H1 (cell line): ENCODE measurements around the gene EFCAB8. TPM values are rescaled to one million over a fixed set of nuclear protein-coding genes. Genes with fewer than 3 reads are reported as not detected.

ENCODE experiments used
- CTCF ChIA-PET: fragments of 300-600 bp; sonication (Branson Sonifier 250); formaldehyde crosslinking; loops from one replicate; lab custom pipeline; 2021; ENCODE audit not compliant: partially characterized antibody; lab: Charles Lee
- POLR2A ChIA-PET: fragments of 300-600 bp; sonication (Branson Sonifier 250); formaldehyde crosslinking; loops from one replicate; lab custom pipeline; 2021; ENCODE audit warnings: inconsistent platforms; ENCODE audit not compliant: partially characterized antibody; lab: Charles Lee
- DNase-seq, 2 experiments: peaks; one replicate each; pipeline versions ENCODE4 v3.0.0 to v3.0.0-alpha.2; 2010 to 2022; ENCODE audit warnings: low spot score in 2 of 2, low read depth in 1 of 2, mixed read lengths in 1 of 2
- FAIRE-seq: peaks from 2 replicates; lab custom pipeline; 2011; peaks lifted over from hg19 to GRCh38; lab: Jason Lieb, UNC
- H2AFZ ChIP-seq: 2 replicates; pipeline ENCODE4 v1.8.1; 2012; ENCODE audit warnings: low read length, inconsistent platforms
- H2AK5ac ChIP-seq: 2 replicates; pipeline ENCODE4 v1.6.1; 2013; ENCODE audit warnings: low read depth, low read length
- H2BK120ac ChIP-seq: replicated peaks from 2 replicates; pipeline ENCODE3; 2013; ENCODE audit warnings: low read depth, low read length, inconsistent platforms
- H2BK12ac ChIP-seq: 2 replicates; pipeline ENCODE4 v1.6.1; 2013; ENCODE audit warnings: low read depth, low read length
- H2BK15ac ChIP-seq: 2 replicates; pipeline ENCODE4 v1.6.1; 2013; ENCODE audit warnings: low read length
- H2BK20ac ChIP-seq: 2 replicates; pipeline ENCODE4 v1.6.1; 2013; ENCODE audit warnings: low read length
- H2BK5ac ChIP-seq: 2 replicates; pipeline ENCODE4 v1.6.1; 2013; ENCODE audit warnings: low read depth, low read length
- H3K14ac ChIP-seq: 2 replicates; pipeline ENCODE4 v1.6.1; 2013; ENCODE audit warnings: inconsistent platforms; ENCODE audit not compliant: insufficient read length
- H3K18ac ChIP-seq: 2 replicates; pipeline ENCODE4 v1.6.1; 2013; ENCODE audit warnings: low read length; ENCODE audit errors: extremely low read depth
- H3K23ac ChIP-seq: 2 replicates; pipeline ENCODE4 v1.6.1; 2013; ENCODE audit warnings: inconsistent platforms; ENCODE audit not compliant: insufficient read length
- H3K23me2 ChIP-seq: 2 replicates; pipeline ENCODE4 v1.6.1; 2013; ENCODE audit warnings: low read depth, low read length
- H3K27ac ChIP-seq: 2 replicates; pipeline ENCODE4 v1.6.1; 2011; ENCODE audit warnings: low read depth, low read length, inconsistent platforms
- H3K27me3 ChIP-seq, 4 experiments: replicated peaks in 1 of 4; 1 replicate in 1 of 4; 2 replicates in 3 of 4; pipeline versions ENCODE4 v1.6.1 to v1.8.1; 2011 to 2013; ENCODE audit warnings: low read length in 3 of 4, mild to moderate bottlenecking in 3 of 4, inconsistent platforms in 2 of 4, mixed read lengths in 2 of 4, moderate library complexity in 1 of 4; ENCODE audit not compliant: control insufficient read depth in 3 of 4, insufficient read depth in 3 of 4; ENCODE audit errors: extremely low read depth in 1 of 4
- H3K36me3 ChIP-seq, 4 experiments: 2 replicates each; pipeline versions ENCODE4 v1.6.1 to v1.8.1; 2011 to 2013; ENCODE audit warnings: mild to moderate bottlenecking in 4 of 4, low read length in 3 of 4, moderate library complexity in 2 of 4, control low read depth in 1 of 4, inconsistent platforms in 1 of 4; ENCODE audit not compliant: insufficient read depth in 4 of 4, control insufficient read depth in 2 of 4
- H3K4ac ChIP-seq: replicated peaks from 2 replicates; pipeline ENCODE3; 2013; ENCODE audit warnings: low read length, low read depth, mixed read lengths, inconsistent platforms; ENCODE audit not compliant: insufficient read length
- H3K4me1 ChIP-seq, 4 experiments: replicated peaks in 1 of 4; 1 replicate in 1 of 4; 2 replicates in 3 of 4; pipeline versions ENCODE4 v1.6.1 to v1.8.1; 2011 to 2013; ENCODE audit warnings: low read length in 3 of 4, inconsistent platforms in 2 of 4, mixed read lengths in 1 of 4; ENCODE audit not compliant: insufficient read depth in 4 of 4, control insufficient read depth in 3 of 4
- H3K4me2 ChIP-seq, 2 experiments: 2 replicates each; pipeline versions ENCODE4 v1.6.1 to v1.8.1; 2011 to 2013; ENCODE audit warnings: low read depth in 2 of 2, low read length in 2 of 2, control low read depth in 1 of 2, inconsistent platforms in 1 of 2, mild to moderate bottlenecking in 1 of 2; ENCODE audit not compliant: insufficient read depth in 1 of 2
- H3K4me3 ChIP-seq, 4 experiments: fragments of 200-600, 300-600 bp in 1 of 4; sonication (generic), shearing (Covaris generic), sonication (Bioruptor Twin) in 1 of 4; 2 replicates each; pipeline versions ENCODE4 v1.5.1 to v1.8.1; 2011 to 2016; ENCODE audit warnings: low read length in 4 of 4, low read depth in 3 of 4, control low read depth in 2 of 4, inconsistent platforms in 2 of 4, mild to moderate bottlenecking in 2 of 4, mixed read lengths in 1 of 4, moderate library complexity in 1 of 4; ENCODE audit not compliant: insufficient read depth in 2 of 4; ENCODE audit errors: extremely low read depth in 1 of 4
- H3K56ac ChIP-seq: replicated peaks from 2 replicates; pipeline ENCODE3; 2013; ENCODE audit warnings: low read depth, mild to moderate bottlenecking, mixed read lengths, low read length, inconsistent platforms; ENCODE audit not compliant: insufficient read length
- H3K79me1 ChIP-seq: 2 replicates; pipeline ENCODE4 v1.6.1; 2013; ENCODE audit warnings: low read depth, low read length, control low read depth
- H3K79me2 ChIP-seq, 2 experiments: 2 replicates each; pipeline versions ENCODE4 v1.6.1 to v1.8.1; 2012 to 2013; ENCODE audit warnings: low read length in 2 of 2, mild to moderate bottlenecking in 2 of 2, inconsistent platforms in 1 of 2; ENCODE audit not compliant: insufficient read depth in 2 of 2, control insufficient read depth in 1 of 2
- H3K9ac ChIP-seq, 4 experiments: replicated peaks in 1 of 4; 1 replicate in 1 of 4; 2 replicates in 3 of 4; pipeline versions ENCODE4 v1.6.1 to v1.8.1; 2011 to 2013; ENCODE audit warnings: low read depth in 3 of 4, low read length in 3 of 4, control low read depth in 2 of 4, mild to moderate bottlenecking in 2 of 4, moderate library complexity in 2 of 4, inconsistent platforms in 1 of 4; ENCODE audit errors: extremely low read depth in 1 of 4
- H3K9me3 ChIP-seq, 2 experiments: 2 replicates each; pipeline versions ENCODE4 v1.6.1 to v1.8.1; 2012 to 2013; ENCODE audit warnings: mild to moderate bottlenecking in 2 of 2, moderate library complexity in 2 of 2, control low read depth in 1 of 2, inconsistent platforms in 1 of 2, low read depth in 1 of 2, low read length in 1 of 2, mixed read lengths in 1 of 2; ENCODE audit not compliant: insufficient read depth in 2 of 2
- H4K20me1 ChIP-seq, 2 experiments: replicated peaks in 1 of 2; 2 replicates each; pipeline versions ENCODE3 to v1.8.1; 2011 to 2013; ENCODE audit warnings: inconsistent platforms in 2 of 2, low read length in 2 of 2, mild to moderate bottlenecking in 1 of 2; ENCODE audit not compliant: insufficient read depth in 2 of 2, control insufficient read depth in 1 of 2
- H4K5ac ChIP-seq: 2 replicates; pipeline ENCODE4 v1.6.1; 2013; ENCODE audit warnings: low read length, low read depth, mixed read lengths, inconsistent platforms; ENCODE audit not compliant: insufficient read length
- H4K8ac ChIP-seq: 2 replicates; pipeline ENCODE4 v1.8.0; 2013; ENCODE audit warnings: mild to moderate bottlenecking, moderate library complexity, low read length, inconsistent platforms; ENCODE audit not compliant: insufficient read depth; ENCODE audit errors: extremely low read depth
- H4K91ac ChIP-seq: replicated peaks from 2 replicates; pipeline ENCODE3; 2013; ENCODE audit warnings: low read length, mixed read lengths, inconsistent platforms; ENCODE audit not compliant: insufficient read length
- CBX5 ChIP-seq: fragments of 300-800, 300-1000 bp; sonication (generic); IDR thresholded peaks from 2 replicates; pipeline ENCODE4 v1.7.1; 2016; ENCODE audit warnings: antibody characterized with exemption, low read length, low read depth
- CEBPB ChIP-seq: IDR thresholded peaks from 2 replicates; pipeline ENCODE4 v1.6.1; 2012; ENCODE audit warnings: low read depth, low read length
- CTBP2 ChIP-seq: IDR thresholded peaks from 2 replicates; pipeline ENCODE4 v1.7.0; 2011; ENCODE audit warnings: borderline replicate concordance, mild to moderate bottlenecking, moderate library complexity, mixed read lengths, low read length; ENCODE audit not compliant: insufficient read depth, insufficient read length
- FOSL1 ChIP-seq: IDR thresholded peaks from 2 replicates; pipeline ENCODE4 v1.6.1; 2011; ENCODE audit warnings: mild to moderate bottlenecking, low read depth, low read length, moderate library complexity; ENCODE audit not compliant: insufficient read depth
- JUN ChIP-seq: IDR thresholded peaks from 2 replicates; pipeline ENCODE4 v1.6.1; 2011; ENCODE audit warnings: low read depth, mild to moderate bottlenecking, improper control_type of control experiment, low read length
- MAFK ChIP-seq: IDR thresholded peaks from 2 replicates; pipeline ENCODE4 v1.6.1; 2012; ENCODE audit warnings: low read depth, mild to moderate bottlenecking, improper control_type of control experiment, low read length
- RAD21 ChIP-seq, 2 experiments: IDR thresholded peaks in 1 of 2; conservative IDR thresholded peaks in 1 of 2; 2 replicates each; pipeline ENCODE4 v1.6.1; 2011; ENCODE audit warnings: low read depth in 2 of 2, low read length in 2 of 2, improper control_type of control experiment in 1 of 2, inconsistent platforms in 1 of 2, mild to moderate bottlenecking in 1 of 2, moderate library complexity in 1 of 2
- RNF2 ChIP-seq: fragments of 200-900, 300-1000 bp; sonication (generic); IDR thresholded peaks from 2 replicates; pipeline ENCODE4 v1.7.1; 2016; ENCODE audit warnings: borderline replicate concordance, low read depth, mild to moderate bottlenecking, antibody characterized with exemption, low read length; ENCODE audit not compliant: poor library complexity, severe bottlenecking; ENCODE audit errors: missing control alignments
- SAP30 ChIP-seq: fragments of 300-600 bp; sonication (generic); IDR thresholded peaks from 2 replicates; pipeline ENCODE4 v1.7.1; 2012; ENCODE audit warnings: low read length, moderate library complexity, mild to moderate bottlenecking, inconsistent platforms; ENCODE audit not compliant: insufficient read depth, insufficient replicate concordance
- SIRT6 ChIP-seq: IDR thresholded peaks from one replicate; pipeline ENCODE4 v1.7.1; 2012; ENCODE audit warnings: low read length, inconsistent platforms
- SRF ChIP-seq: IDR thresholded peaks from 2 replicates; pipeline ENCODE4 v1.6.1; 2011; ENCODE audit warnings: mild to moderate bottlenecking, low read depth, low read length, moderate library complexity
- TEAD4 ChIP-seq: IDR thresholded peaks from 2 replicates; pipeline ENCODE4 v1.6.1; 2012; ENCODE audit warnings: low read depth, low read length, inconsistent platforms, mixed read lengths
- WGBS, 2 experiments: shearing (Covaris generic) in 1 of 2; methylation state at CpG; one replicate each; pipeline versions ENCODE4 v1.1.6 to v1.1.7; 2013 to 2015; ENCODE audit warnings: low lambda C conversion rate in 2 of 2, mixed read lengths in 2 of 2, inconsistent platforms in 1 of 2, low coverage in 1 of 2, missing lambda C conversion rate in 1 of 2; ENCODE audit not compliant: insufficient replicate concordance in 2 of 2, insufficient coverage in 1 of 2, insufficient read length in 1 of 2; ENCODE audit errors: extremely low coverage in 1 of 2, missing lambda C conversion rate in 1 of 2; 5-methylcytosine and 5-hydroxymethylcytosine counted together
- polyA plus RNA-seq, 7 experiments: library from polyadenylated mRNA; depleted of rRNA in 3 of 7; stranded (reverse) in 5 of 7; unstranded in 2 of 7; fragments of >200 nt in 5 of 7; fragments of 200-250 nt in 2 of 7; gene quantifications; 1 replicate in 5 of 7; 2 replicates in 1 of 7; 4 replicates in 1 of 7; pipeline versions ENCODE4 v1.2.1 to v1.2.3, GENCODE V29; 2011 to 2013; ENCODE audit warnings: missing spikeins in 2 of 7, mixed read lengths in 2 of 7
- total RNA-seq: library from RNA; stranded (reverse); fragmentation: NEBNext Ultra II Directional; extraction: Animal tissue kit (Norgen Biotek cat#: 25700); gene quantifications from 2 replicates; pipeline ENCODE4 v1.2.1, GENCODE V29; 2021

The EFCAB8 gene
- total and polyA plus RNA-seq, 2 of the 8 experiments (the other 6 are each of a cell fraction or from before 2014, with no cell fraction given) = 0.06 to 0.20 TPM

- Histone ChIP-seq H3K14ac (no peak overlapping the region), H4K91ac (no peak overlapping the region), H3K23me2 (no peaks in the 10 kb centered on the region), H3K9ac (no peak overlapping the region), H3K79me2 (peaks cover 3 to 26% of the 10 kb centered on the region in 2 experiments; a peak in 3 of 4 replicates), H2BK5ac (no peak overlapping the region), H4K5ac (no peak overlapping the region), H3K4ac (no peak overlapping the region), H2BK15ac (no peak overlapping the region), H3K27me3 (no peaks in the 10 kb centered on the region), H3K4me1 (no peaks in the 10 kb centered on the region), H4K20me1 (peaks cover 5 to 7% of the 10 kb centered on the region in 2 experiments), H2AK5ac (no peak overlapping the region), H3K4me3 (no peak overlapping the region)
- CTCF ChIA-PET = interaction anchor here (1.2 kb wide), 1 partner anchor 62 kb away, joined by 3 read pairs; no protein-coding TSS in a partner anchor
- no peak for TF ChIP-seq SAP30
- no peak for TF ChIP-seq CBX5
- TF ChIP-seq CEBPB = no peak
- no peak for TF ChIP-seq CTBP2
- no peak for TF ChIP-seq SIRT6
- no peak for TF ChIP-seq RNF2
- TF ChIP-seq MAFK = no peak
- no peak for TF ChIP-seq FOSL1
- TF ChIP-seq TEAD4 = no peak
- TF ChIP-seq SRF = no peak
- no peak for TF ChIP-seq RAD21 (IDR thresholded peaks at IDR 0.05 in 1 of 2, conservative IDR thresholded peaks at IDR 0.05 in 1 of 2; ENCODE audit: low read depth in 2 of 2, low read length in 2 of 2)
- TF ChIP-seq JUN = no peak
- TF ChIP-seq, all 59 proteins: peak for 0
- H2BK20ac ChIP-seq = no peak overlapping the region
- H3K56ac ChIP-seq = no peak overlapping the region
- no peak overlapping the region for H2BK12ac ChIP-seq
- DNase-seq (no peak), FAIRE-seq (no peak)
- H2BK120ac ChIP-seq = no peak overlapping the region
- H3K23ac ChIP-seq = no peak overlapping the region
- peaks cover 32 to 72% (median 55%) of the 10 kb centered on the region in 4 experiments for H3K36me3 ChIP-seq
- WGBS, 2 experiments = 93% methylated on average over 4 of the region's 4 CpGs; no CpG with 5 or more reads in 1 of the 2 experiments
- no peak overlapping the region for H3K27ac ChIP-seq
- no peak overlapping the region for H3K4me2 ChIP-seq
- no peaks in the 10 kb centered on the region for H3K9me3 ChIP-seq
- H2AFZ ChIP-seq = no peak overlapping the region
- POLR2A ChIA-PET = no interaction called here
- peaks cover 11% of the 10 kb centered on the region for H3K79me1 ChIP-seq
- no peak overlapping the region for H4K8ac ChIP-seq
- H3K18ac ChIP-seq = no peak overlapping the region
Measured at GRCh38 chr20:32839982-32840285, 18.8 kb upstream of the EFCAB8 start.
